HEK293T (cell line): ENCODE results near the gene SNCAIP.

ENCODE experiments used
- CTCF ChIA-PET: fragments of 350-600 bp; formaldehyde crosslinking; extraction: SDS; loops from one replicate; lab custom pipeline; 2021; ENCODE audit warnings: antibody characterized with exemption, inconsistent platforms; lab: Yijun Ruan, JAX
- POLR2A ChIA-PET: fragments of 350-600 bp; formaldehyde crosslinking; extraction: SDS; loops from one replicate; lab custom pipeline; 2020; ENCODE audit warnings: antibody characterized with exemption, inconsistent platforms; lab: Yijun Ruan, JAX
- DNase-seq: peaks from one replicate; pipeline ENCODE4 v3.0.0; 2012; ENCODE audit warnings: mixed read lengths; ENCODE audit errors: extremely low spot score
- ARNT ChIP-seq: fragments of 450-650 bp; IDR thresholded peaks from 2 replicates; pipeline ENCODE4 v1.6.1; 2017; ENCODE audit warnings: mild to moderate bottlenecking
- BHLHE40 ChIP-seq: fragments of 450-650 bp; IDR thresholded peaks from 2 replicates; pipeline ENCODE4 v1.6.1; 2016; ENCODE audit warnings: mild to moderate bottlenecking, moderate library complexity, borderline replicate concordance
- CTBP1 ChIP-seq: fragments of 450-650 bp; IDR thresholded peaks from 2 replicates; pipeline ENCODE4 v1.6.1; 2016; ENCODE audit warnings: borderline replicate concordance
- ELF4 ChIP-seq: fragments of 450-650 bp; IDR thresholded peaks from 2 replicates; pipeline ENCODE4 v1.6.1; 2017; ENCODE audit warnings: antibody characterized with exemption
- FOXA1 ChIP-seq: fragments of 450-650 bp; IDR thresholded peaks from 2 replicates; pipeline ENCODE4 v1.6.1; 2016; ENCODE audit warnings: mild to moderate bottlenecking
- FOXK2 ChIP-seq: fragments of 450-650 bp; IDR thresholded peaks from 2 replicates; pipeline ENCODE4 v1.6.1; 2016; ENCODE audit warnings: mild to moderate bottlenecking
- FOXM1 ChIP-seq: fragments of 450-650 bp; IDR thresholded peaks from 2 replicates; pipeline ENCODE4 v1.6.1; 2017; ENCODE audit warnings: mild to moderate bottlenecking, borderline replicate concordance
- HDGF ChIP-seq: fragments of 450-650 bp; IDR thresholded peaks from 2 replicates; pipeline ENCODE4 v1.6.1; 2017; ENCODE audit warnings: antibody characterized with exemption, borderline replicate concordance
- L3MBTL2 ChIP-seq: fragments of 450-650 bp; conservative IDR thresholded peaks from 2 replicates; pipeline ENCODE4 v1.6.1; 2016; ENCODE audit warnings: mild to moderate bottlenecking
- LEF1 ChIP-seq: fragments of 450-650 bp; IDR thresholded peaks from 2 replicates; pipeline ENCODE4 v1.6.1; 2017; ENCODE audit warnings: mild to moderate bottlenecking, borderline replicate concordance
- NFRKB ChIP-seq: fragments of 450-650 bp; IDR thresholded peaks from 2 replicates; pipeline ENCODE4 v1.6.1; 2016; ENCODE audit warnings: mild to moderate bottlenecking, moderate library complexity
- PKNOX1 ChIP-seq: fragments of 450-650 bp; IDR thresholded peaks from 2 replicates; pipeline ENCODE4 v1.6.1; 2016
- SP1 ChIP-seq: fragments of 450-650 bp; IDR thresholded peaks from 2 replicates; pipeline ENCODE4 v1.6.1; 2017
- SUZ12 ChIP-seq: fragments of 450-650 bp; IDR thresholded peaks from 2 replicates; pipeline ENCODE4 v1.6.1; 2016; ENCODE audit warnings: mild to moderate bottlenecking
- TARDBP ChIP-seq: fragments of 450-650 bp; IDR thresholded peaks from 2 replicates; pipeline ENCODE4 v1.6.1; 2016
- ZNF384 ChIP-seq: fragments of 450-650 bp; IDR thresholded peaks from 2 replicates; pipeline ENCODE4 v1.6.1; 2016

Gene SNCAIP

DNA sequence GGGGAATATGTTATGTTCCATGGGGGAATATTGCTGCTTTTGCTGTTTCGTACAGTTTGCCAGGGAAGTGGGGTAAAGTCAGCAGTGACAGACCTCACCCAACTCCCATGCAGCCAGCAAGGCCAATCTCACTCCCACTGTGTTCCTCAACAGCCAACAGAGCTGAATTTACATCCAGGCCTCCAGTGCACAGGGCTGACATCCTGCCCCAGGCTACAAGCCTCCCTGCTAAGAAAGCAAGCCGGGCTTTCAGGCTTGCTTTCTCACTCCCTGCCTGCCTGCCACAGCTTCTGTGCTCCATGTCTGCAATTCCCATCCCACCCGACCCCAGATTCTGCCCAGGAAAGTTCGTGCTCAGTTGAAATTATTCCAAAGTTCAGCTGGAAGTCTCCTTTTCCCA is 25.5 kb upstream of the SNCAIP start:
- TF ChIP-seq CTBP1 = no peak
- no peak for TF ChIP-seq NFRKB
- no peak for TF ChIP-seq FOXK2
- no peak for TF ChIP-seq BHLHE40
- no peak for TF ChIP-seq SP1
- TF ChIP-seq LEF1 = no peak
- TF ChIP-seq SUZ12 = no peak
- TF ChIP-seq L3MBTL2 = no peak
- TF ChIP-seq ARNT = no peak
- TF ChIP-seq ELF4 = no peak
- no peak for TF ChIP-seq PKNOX1
- ChIA-PET CTCF (no interaction called here), POLR2A (no interaction called here)
- no peak for DNase-seq

DNA sequence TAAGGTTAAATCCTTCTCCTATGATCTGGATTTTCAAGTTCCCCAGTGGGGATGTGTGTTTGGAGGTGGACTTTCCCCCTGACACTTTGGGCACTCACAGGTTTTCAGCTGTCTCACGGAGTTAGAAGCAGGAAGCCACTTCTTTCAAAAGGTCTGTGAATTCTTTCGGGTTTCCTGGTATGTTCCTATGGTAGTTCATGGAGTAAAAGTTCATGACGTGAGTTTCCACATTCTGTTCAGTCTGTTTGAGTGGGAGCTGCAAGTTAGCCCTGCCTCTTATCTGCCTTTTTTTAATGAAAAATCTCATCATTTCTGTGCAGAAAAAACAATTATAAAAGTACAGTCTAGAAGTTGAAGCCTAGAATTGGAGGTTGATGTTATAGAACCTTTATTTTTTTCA is 24.9 kb upstream of the SNCAIP start:
- ChIA-PET POLR2A (no interaction called here), CTCF (interaction anchor here (0.7 to 1.0 kb wide), 2 partner anchors 20 to 898 kb away, joined by 3 to 5 read pairs; no protein-coding TSS in a partner anchor)
- no peak for TF ChIP-seq SUZ12
- no peak for TF ChIP-seq ZNF384
- TF ChIP-seq TARDBP = no peak
- no peak for TF ChIP-seq FOXA1
- TF ChIP-seq ELF4 = no peak
- no peak for TF ChIP-seq L3MBTL2
- no peak for TF ChIP-seq NFRKB
- no peak for TF ChIP-seq FOXK2
- no peak for TF ChIP-seq CTBP1
- no peak for TF ChIP-seq LEF1
- TF ChIP-seq FOXM1 = no peak
- no peak for TF ChIP-seq SP1
- no peak for TF ChIP-seq PKNOX1
- no peak for TF ChIP-seq BHLHE40
- TF ChIP-seq ARNT = no peak
- TF ChIP-seq HDGF = no peak
- DNase-seq = no peak

DNA sequence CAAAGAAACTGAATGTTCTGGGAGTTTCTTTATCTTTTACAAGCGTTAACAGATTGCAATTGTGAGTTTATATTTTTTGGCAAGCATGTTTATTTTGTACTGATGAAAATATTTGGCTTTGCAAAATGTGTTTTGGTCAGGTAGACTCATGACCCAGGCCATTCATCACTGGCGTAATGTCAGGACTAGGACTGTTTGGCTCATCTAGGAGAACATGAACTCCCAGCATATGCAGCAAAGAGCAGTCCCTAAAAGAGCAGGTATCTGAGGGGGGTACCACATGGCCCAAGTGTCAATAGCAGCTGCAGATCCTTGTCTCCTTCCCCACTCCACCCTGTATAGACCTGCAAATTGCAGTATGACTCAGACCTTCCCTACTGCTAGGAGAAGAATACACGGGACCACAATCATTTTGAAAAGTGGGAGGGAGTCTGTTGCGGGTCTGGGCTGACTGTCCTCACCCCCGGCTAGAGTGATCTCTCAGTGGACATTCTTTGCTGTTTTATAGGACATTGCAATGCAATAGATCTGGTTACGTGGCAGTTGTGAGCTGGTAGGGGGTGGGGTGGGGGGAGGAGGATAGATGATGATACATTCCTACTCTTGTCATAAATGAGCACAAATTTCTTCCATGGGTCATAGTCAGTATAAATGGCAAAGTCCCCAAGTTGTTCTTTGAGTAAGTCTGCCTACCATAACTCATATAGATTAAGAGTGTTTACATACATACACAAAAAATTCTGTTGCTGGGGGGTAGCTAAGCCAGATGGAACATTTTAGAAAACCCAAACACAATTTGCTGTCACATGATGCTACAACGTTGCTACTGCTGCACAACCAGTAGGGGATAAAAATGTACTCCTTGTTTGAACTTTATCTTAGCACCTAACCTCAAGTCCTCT is 20.8 kb upstream of the SNCAIP start:
- TF ChIP-seq LEF1 (no peak), FOXM1 (no peak), L3MBTL2 (no peak), SP1 (no peak), HDGF (no peak), ELF4 (no peak), TARDBP (no peak), SUZ12 (no peak), ZNF384 (no peak), PKNOX1 (no peak), FOXA1 (no peak), ARNT (no peak), CTBP1 (no peak), NFRKB (no peak), FOXK2 (no peak), BHLHE40 (no peak)
- no peak for DNase-seq
- ChIA-PET CTCF (interaction anchor here (1.4 kb wide), 1 partner anchor 20 kb away, joined by 4 read pairs; no protein-coding TSS in a partner anchor), POLR2A (no interaction called here)

DNA sequence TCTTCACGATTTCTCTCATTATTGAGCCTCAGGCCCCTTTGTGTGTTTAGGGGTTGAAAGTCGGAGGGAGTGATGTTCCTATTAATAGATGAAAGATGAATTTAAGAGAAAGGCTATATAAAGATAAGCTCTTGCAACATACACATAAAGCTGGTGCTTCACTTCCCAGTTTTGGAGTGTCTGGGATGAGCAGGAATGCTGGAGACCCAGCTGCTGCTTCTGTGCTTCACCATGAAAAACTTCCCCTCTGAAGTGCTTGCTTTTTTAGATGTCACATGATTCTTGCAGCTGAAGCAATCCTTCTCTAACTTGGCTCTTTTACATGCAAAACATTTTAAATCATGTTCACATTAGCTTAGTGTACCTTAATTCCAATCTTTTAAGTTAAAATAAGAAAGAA is 19.7 kb upstream of the SNCAIP start:
- POLR2A ChIA-PET = no interaction called here
- no peak for DNase-seq
- CTCF ChIA-PET = interaction anchor here (1.4 kb wide), 1 partner anchor 19 kb away, joined by 4 read pairs; no protein-coding TSS in a partner anchor
- no peak for TF ChIP-seq FOXM1
- no peak for TF ChIP-seq CTBP1
- no peak for TF ChIP-seq PKNOX1
- no peak for TF ChIP-seq FOXA1
- TF ChIP-seq ARNT = no peak
- no peak for TF ChIP-seq SUZ12
- TF ChIP-seq L3MBTL2 = no peak
- TF ChIP-seq LEF1 = no peak
- no peak for TF ChIP-seq ELF4
- no peak for TF ChIP-seq HDGF
- no peak for TF ChIP-seq NFRKB

- no peak for TF ChIP-seq ARNT
- TF ChIP-seq NFRKB = no peak
- no peak for TF ChIP-seq HDGF
- TF ChIP-seq CTBP1 = no peak
- TF ChIP-seq TARDBP = no peak
- TF ChIP-seq LEF1 = no peak
- TF ChIP-seq L3MBTL2 = no peak
- no peak for TF ChIP-seq ZNF384
- TF ChIP-seq FOXK2 = no peak
- no peak for TF ChIP-seq SUZ12
- POLR2A ChIA-PET = no interaction called here
- CTCF ChIA-PET = interaction anchor here (0.6 to 1.1 kb wide), 4 partner anchors 8 to 119 kb away, joined by 3 to 8 read pairs (median 5); no protein-coding TSS in a partner anchor
- DNase-seq = peak; percentile 40
These were observed 16.9 kb upstream of the SNCAIP start for GRCh38 chr5:122295138-122295537.
